ENCODE results near the gene CLTRN.
"Not testable (repeated sequence)": the region's sequence is repeated elsewhere in the genome, so short reads cannot be mapped to it uniquely, and the experiment has no call there.

CLTRN gene

GRCh38 chrX:15672881-15673280, 8.3 kb upstream of the CLTRN start:
- Histone ChIP-seq H3K4me3 (replicated peaks; ENCODE audit: low read depth, low read length) (no peak overlapping the region), H3K27me3 (replicated peaks; ENCODE audit: control insufficient read depth, insufficient read depth, low read length) (no peaks in the 10 kb centered on the region), H3K36me3 (ENCODE audit: control insufficient read depth, insufficient read depth, low read length) (no peaks in the 10 kb centered on the region)
- no peak for TF ChIP-seq CTCF (IDR thresholded peaks at IDR 0.05; ENCODE audit: insufficient read depth, low read length, poor library complexity, severe bottlenecking)
- no peak for DNase-seq (ENCODE audit: extremely low read depth, insufficient read length)

GRCh38 chrX:15663439-15663838, 1.2 kb downstream of the CLTRN start:
- H3K4me3 ChIP-seq (replicated peaks; ENCODE audit: low read depth, low read length): no peak overlapping the region
- TF ChIP-seq CTCF (IDR thresholded peaks at IDR 0.05; ENCODE audit: insufficient read depth, low read length, poor library complexity, severe bottlenecking): no peak
- H3K27me3 ChIP-seq (replicated peaks; ENCODE audit: control insufficient read depth, insufficient read depth, low read length): no peaks in the 10 kb centered on the region
- DNase-seq (ENCODE audit: extremely low read depth, insufficient read length): no peak
- no peaks in the 10 kb centered on the region for H3K36me3 ChIP-seq (ENCODE audit: control insufficient read depth, insufficient read depth, low read length)

- not testable (repeated sequence) for DNase-seq (ENCODE audit: extremely low read depth, insufficient read length)
Measured at GRCh38 chrX:15654804-15655203, 9.8 kb downstream of the CLTRN start.

GRCh38 chrX:15653961-15654360, 10.6 kb downstream of the CLTRN start:
- no peaks in the 10 kb centered on the region for H3K27me3 ChIP-seq (replicated peaks; ENCODE audit: control insufficient read depth, insufficient read depth, low read length)
- H3K36me3 ChIP-seq (ENCODE audit: control insufficient read depth, insufficient read depth, low read length): no peaks in the 10 kb centered on the region
- no peak overlapping the region for H3K4me3 ChIP-seq (replicated peaks; ENCODE audit: low read depth, low read length)
- no peak for DNase-seq (ENCODE audit: extremely low read depth, insufficient read length)
- no peak for TF ChIP-seq CTCF (IDR thresholded peaks at IDR 0.05; ENCODE audit: insufficient read depth, low read length, poor library complexity, severe bottlenecking)

More at GRCh38 chrX:15654804-15655203, 9.8 kb downstream of the CLTRN start:
- H3K27me3 ChIP-seq (replicated peaks; ENCODE audit: control insufficient read depth, insufficient read depth, low read length); H3K36me3 ChIP-seq (ENCODE audit: control insufficient read depth, insufficient read depth, low read length); H3K4me3 ChIP-seq (replicated peaks; ENCODE audit: low read depth, low read length): not testable (repeated sequence)

- not testable (repeated sequence) for DNase-seq (ENCODE audit: extremely low read depth, insufficient read length); H3K27me3 ChIP-seq (replicated peaks; ENCODE audit: control insufficient read depth, insufficient read depth, low read length); H3K36me3 ChIP-seq (ENCODE audit: control insufficient read depth, insufficient read depth, low read length); H3K4me3 ChIP-seq (replicated peaks; ENCODE audit: low read depth, low read length)
Measured at GRCh38 chrX:15647510-15647909, 17.1 kb downstream of the CLTRN start.

- no peaks in the 10 kb centered on the region for H3K36me3 ChIP-seq (ENCODE audit: control insufficient read depth, insufficient read depth, low read length)
- H3K4me3 ChIP-seq (replicated peaks; ENCODE audit: low read depth, low read length): no peak overlapping the region
- peak; percentile 2 for DNase-seq (ENCODE audit: extremely low read depth, insufficient read length)
- H3K27me3 ChIP-seq (replicated peaks; ENCODE audit: control insufficient read depth, insufficient read depth, low read length): no peaks in the 10 kb centered on the region
- TF ChIP-seq CTCF (IDR thresholded peaks at IDR 0.05; ENCODE audit: insufficient read depth, low read length, poor library complexity, severe bottlenecking): no peak
Measured at GRCh38 chrX:15646543-15646942, 18.1 kb downstream of the CLTRN start.

GRCh38 chrX:15646031-15646430, 18.6 kb downstream of the CLTRN start:
- no peak for DNase-seq (ENCODE audit: extremely low read depth, insufficient read length)
- Histone ChIP-seq H3K4me3 (replicated peaks; ENCODE audit: low read depth, low read length) (no peak overlapping the region), H3K36me3 (ENCODE audit: control insufficient read depth, insufficient read depth, low read length) (no peaks in the 10 kb centered on the region), H3K27me3 (replicated peaks; ENCODE audit: control insufficient read depth, insufficient read depth, low read length) (no peaks in the 10 kb centered on the region)
- no peak for TF ChIP-seq CTCF (IDR thresholded peaks at IDR 0.05; ENCODE audit: insufficient read depth, low read length, poor library complexity, severe bottlenecking)
